K562 (cell line): Measurements from ENCODE around the gene RIT1. TPM values are rescaled to one million over a fixed set of nuclear protein-coding genes. Genes with fewer than 3 reads are reported as not detected.

Experiments used
- CTBP1 ChIP-seq: fragments of 450-650 bp; IDR thresholded peaks from 2 replicates; pipeline ENCODE4 v1.6.1; 2016; ENCODE audit warnings: borderline replicate concordance
- DMBX1 ChIP-seq: fragments of 250-450 bp; sonication (Bioruptor Pico); IDR thresholded peaks from 2 replicates; pipeline ENCODE4 v1.8.0; 2022; ENCODE audit warnings: inconsistent platforms, mild to moderate bottlenecking, moderate library complexity, borderline replicate concordance
- E2F5 ChIP-seq: sonication (generic); formaldehyde crosslinking; IDR thresholded peaks from 2 replicates; pipeline ENCODE4 v1.8.0; 2022; ENCODE audit warnings: mild to moderate bottlenecking, missing genetic modification reagents
- FOSL1 ChIP-seq: fragments of 200-800 bp; sonication (Bioruptor generic); conservative IDR thresholded peaks from 2 replicates; pipeline ENCODE4 v1.6.1; 2016; ENCODE audit warnings: missing genetic modification characterization, missing compliant biosample characterization
- FOXP4 ChIP-seq: sonication (generic); formaldehyde crosslinking; IDR thresholded peaks from 2 replicates; pipeline ENCODE4 v1.8.0; 2022; ENCODE audit warnings: mild to moderate bottlenecking, missing genetic modification reagents, borderline replicate concordance
- HES1 ChIP-seq: fragments of 450-650 bp; IDR thresholded peaks from 2 replicates; pipeline ENCODE4 v1.6.1; 2016; ENCODE audit warnings: low read depth, mild to moderate bottlenecking, moderate library complexity
- HMGN3 ChIP-seq: IDR thresholded peaks from 2 replicates; pipeline ENCODE4 v1.6.1; 2011; ENCODE audit warnings: borderline replicate concordance, low read depth, mild to moderate bottlenecking, mixed read lengths, low read length; ENCODE audit not compliant: insufficient read length; ENCODE audit errors: extremely low read depth
- HNRNPK ChIP-seq: fragments of 200-400 bp; formaldehyde crosslinking; IDR thresholded peaks from one replicate; pipeline ENCODE4 v1.6.1; 2018; ENCODE audit warnings: mild to moderate bottlenecking, low read depth, low read length; ENCODE audit not compliant: poor library complexity, severe bottlenecking
- MEIS2 ChIP-seq: fragments of 450-650 bp; IDR thresholded peaks from 2 replicates; pipeline ENCODE4 v1.6.1; 2014; ENCODE audit warnings: mild to moderate bottlenecking; ENCODE audit not compliant: partially characterized antibody
- NR2C1 ChIP-seq, 2 experiments: fragments of 450-650 bp; IDR thresholded peaks; 2 replicates each; pipeline ENCODE4 v1.6.1; 2017; ENCODE audit warnings: mild to moderate bottlenecking in 2 of 2, antibody characterized with exemption in 1 of 2, inconsistent platforms in 1 of 2, missing compliant biosample characterization in 1 of 2, missing genetic modification characterization in 1 of 2
- NR2F6 ChIP-seq: fragments of 450-650 bp; formaldehyde crosslinking; IDR thresholded peaks from 2 replicates; pipeline ENCODE4 v1.4.0; 2020; ENCODE audit warnings: mild to moderate bottlenecking
- NRF1 ChIP-seq, 2 experiments: fragments of 450-650 bp; IDR thresholded peaks in 1 of 2; conservative IDR thresholded peaks in 1 of 2; 2 replicates each; pipeline ENCODE4 v1.6.1; 2014; ENCODE audit warnings: mild to moderate bottlenecking in 2 of 2
- SPI1 ChIP-seq: IDR thresholded peaks from 2 replicates; pipeline ENCODE4 v1.6.1; 2011; ENCODE audit warnings: low read depth, low read length, control low read depth, borderline replicate concordance
- SRF ChIP-seq, 2 experiments: fragments of 250-450, 450-650 bp in 1 of 2; sonication (Bioruptor Pico) in 1 of 2; sonication (generic) in 1 of 2; formaldehyde crosslinking; IDR thresholded peaks; 2 replicates each; pipeline versions ENCODE4 v1.5.0 to v1.5.1; 2020 to 2022; ENCODE audit warnings: mild to moderate bottlenecking in 1 of 2, missing genetic modification reagents in 1 of 2
- UBTF ChIP-seq, 2 experiments: IDR thresholded peaks; 2 replicates each; pipeline ENCODE4 v1.6.1; 2012; ENCODE audit warnings: improper control_type of control experiment in 2 of 2, low read depth in 2 of 2, low read length in 2 of 2, borderline replicate concordance in 1 of 2
- WHSC1 ChIP-seq: IDR thresholded peaks from one replicate; pipeline ENCODE4 v1.6.1; 2012; ENCODE audit warnings: low read length, control low read depth, inconsistent platforms
- ZFP36 ChIP-seq: fragments of 150-350 bp; IDR thresholded peaks from 2 replicates; pipeline ENCODE4 v1.6.1; 2018; ENCODE audit warnings: low read length, low read depth; ENCODE audit not compliant: partially characterized antibody
- ZFPM2 ChIP-seq: fragments of 250-450 bp; sonication (Bioruptor Pico); IDR thresholded peaks from 2 replicates; pipeline ENCODE4 v1.5.1; 2022; ENCODE audit warnings: mild to moderate bottlenecking
- ZNF253 ChIP-seq: fragments of 250-450 bp; sonication (Bioruptor Pico); conservative IDR thresholded peaks from 2 replicates; pipeline ENCODE4 v1.6.1; 2021; ENCODE audit warnings: mild to moderate bottlenecking
- ZNF3 ChIP-seq: fragments of 250-450 bp; sonication (Bioruptor Pico); IDR thresholded peaks from 2 replicates; pipeline ENCODE4 v1.5.0; 2021; ENCODE audit warnings: mild to moderate bottlenecking, moderate library complexity
- ZNF57 ChIP-seq: fragments of 450-650 bp; formaldehyde crosslinking; IDR thresholded peaks from 2 replicates; pipeline ENCODE4 v1.4.0; 2020; ENCODE audit warnings: mild to moderate bottlenecking, moderate library complexity
- polyA plus RNA-seq, 8 experiments: library from polyadenylated mRNA; depleted of rRNA in 4 of 8; stranded (reverse) in 5 of 8; unstranded in 3 of 8; fragments of >200 nt; fragmentation: Nextera tagmentation in 2 of 8; fragmentation: Illumina TruSeq in 1 of 8; extraction: Ambion mirVana in 2 of 8; extraction: Trizol in 1 of 8; gene quantifications; 2 replicates each; pipeline versions ENCODE4 v1.2.1 to v1.2.3, GENCODE V29; 2011 to 2014; ENCODE audit warnings: inconsistent platforms in 1 of 8, missing spikeins in 1 of 8
- total RNA-seq, 7 experiments: library from RNA; depleted of rRNA in 6 of 7; stranded (reverse); fragments of >200 nt in 6 of 7; fragmentation: Illumina TruSeq in 2 of 7; extraction: Trizol in 2 of 7; gene quantifications; 2 replicates each; pipeline versions ENCODE4 v1.2.1 to v1.2.3, GENCODE V29; 2011 to 2021; ENCODE audit warnings: low replicate concordance in 1 of 7

RIT1 gene
- total and polyA plus RNA-seq, 9 of the 15 experiments (the other 6 are each of a cell fraction or from before 2014, with no cell fraction given): 13.5 to 57.6 (median 22.9) TPM

- no peak for TF ChIP-seq NR2C1 (IDR thresholded peaks at IDR 0.05)
- TF ChIP-seq NR2C1 (tag; IDR thresholded peaks at IDR 0.05): 0 out of 2 replicates have a peak, but pooled peaks have one; percentile 15
- no peak for TF ChIP-seq NR2F6
- TF ChIP-seq HNRNPK: no peak
- peak; percentile 21; the same call in 1 of the 2 replicates for TF ChIP-seq SPI1
- TF ChIP-seq WHSC1: no peak
- no peak for TF ChIP-seq ZFPM2
- no peak for TF ChIP-seq E2F5 (CRISPR knock-in tag)
- no peak for TF ChIP-seq FOSL1 (tag)
- no peak for TF ChIP-seq ZNF3 (CRISPR knock-in tag)
- TF ChIP-seq FOXP4 (CRISPR knock-in tag): no peak
- TF ChIP-seq CTBP1: peak; percentile 60; the same call in 1 of the 2 replicates
- no peak for TF ChIP-seq DMBX1
- no peak for TF ChIP-seq ZNF253 (CRISPR knock-in tag)
- TF ChIP-seq SRF (CRISPR knock-in tag; IDR thresholded peaks at IDR 0.05): no peak
- peak; percentile 13 for TF ChIP-seq MEIS2
- TF ChIP-seq HES1: no peak
- TF ChIP-seq HMGN3: no peak
- TF ChIP-seq UBTF (IDR thresholded peaks at IDR 0.05; ENCODE audit: borderline replicate concordance in 1 of 2, low read depth in 2 of 2, low read length in 2 of 2): no peak
- TF ChIP-seq ZNF57: no peak
- no peak for TF ChIP-seq ZFP36
- TF ChIP-seq NRF1 (conservative IDR thresholded peaks at IDR 0.05 in 1 of 2, IDR thresholded peaks at IDR 0.05 in 1 of 2): peak in 1 of 2 experiments; percentile 26; a peak in 1 of 4 replicates
Observed at GRCh38 chr1:155884031-155884960, 26.9 kb downstream of the RIT1 start (continued).
